Astrocyte of the hippocampus (primary cell): ENCODE measurements around the gene RTCB.
"Not testable (repeated sequence)": the region's sequence is repeated elsewhere in the genome, so short reads cannot be mapped to it uniquely, and the experiment has no call there.

Experiments used
- DNase-seq: peaks from one replicate; pipeline ENCODE4 v3.0.0; 2011; ENCODE audit warnings: low read depth, low spot score

The RTCB gene

GRCh38 chr22:32389685-32390084 lies 22.4 kb downstream of the RTCB start:
- DNase-seq = peak; percentile 48

GRCh38 chr22:32385681-32386080 lies 26.4 kb downstream of the RTCB start:
- DNase-seq = no peak

GRCh38 chr22:32380991-32381390 lies 31.1 kb downstream of the RTCB start:
- DNase-seq = peak; percentile 9

GRCh38 chr22:32378707-32379272 lies 33.3 kb downstream of the RTCB start:
- DNase-seq = peak; percentile 38

GRCh38 chr22:32376681-32377080 lies 35.4 kb downstream of the RTCB start:
- DNase-seq = no peak

- no peak for DNase-seq
Measured at GRCh38 chr22:32375678-32376450, 36.2 kb downstream of the RTCB start.

GRCh38 chr22:32364210-32364609 lies 47.8 kb downstream of the RTCB start:
- DNase-seq = no peak

GRCh38 chr22:32361257-32361656 lies 50.8 kb downstream of the RTCB start:
- no peak for DNase-seq

- not testable (repeated sequence) for DNase-seq
Measured at GRCh38 chr22:32360096-32360495, 52.0 kb downstream of the RTCB start.

- DNase-seq = not testable (repeated sequence)
Measured at GRCh38 chr22:32357567-32357966, 54.5 kb downstream of the RTCB start, which contains the start of gene RFPL3. Gene RFPL3, plus strand, starts transcription at chr22:32357867. Its CDS starts 205 bp downstream, at chr22:32358072.

GRCh38 chr22:32355760-32356159 lies 56.3 kb downstream of the RTCB start:
- no peak for DNase-seq

GRCh38 chr22:32354360-32355351 lies 57.4 kb downstream of the RTCB start:
- DNase-seq = peak; percentile 33

- no peak for DNase-seq
Measured at GRCh38 chr22:32353840-32354239, 58.2 kb downstream of the RTCB start.

GRCh38 chr22:32353292-32353691 lies 58.8 kb downstream of the RTCB start:
- no peak for DNase-seq

- no peak for DNase-seq
Measured at GRCh38 chr22:32352681-32353080, 59.4 kb downstream of the RTCB start.

- not testable (repeated sequence) for DNase-seq
Measured at GRCh38 chr22:32351875-32352274, 60.2 kb downstream of the RTCB start.

- DNase-seq = no peak
Measured at GRCh38 chr22:32348031-32348611, 63.9 kb downstream of the RTCB start.

- DNase-seq = no peak
Measured at GRCh38 chr22:32343941-32344340, 68.1 kb downstream of the RTCB start.

GRCh38 chr22:32342977-32343376 lies 69.1 kb downstream of the RTCB start:
- no peak for DNase-seq

- DNase-seq = no peak
Measured at GRCh38 chr22:32341122-32341740, 70.8 kb downstream of the RTCB start.

- no peak for DNase-seq
Measured at GRCh38 chr22:32340411-32340810, 71.6 kb downstream of the RTCB start.
